NCI-H146 treated with DMSO at 0.1 percent for 48 hours (cell line): ENCODE results near the gene WWTR1.

Experiments
- DNase-seq: peaks from one replicate; lab custom pipeline; 2025; ENCODE audit not compliant: unreplicated experiment; lab: John Stamatoyannopoulos, UW

WWTR1 gene

GRCh38 chr3:149475451-149476060 is 182.3 kb downstream of the WWTR1 start:
- DNase-seq, result no peak

GRCh38 chr3:149474250-149474817 is 183.5 kb downstream of the WWTR1 start, which contains the start of gene TM4SF4:
Gene TM4SF4, plus strand, starts transcription at chr3:149474697. Its CDS starts 181 bp downstream, at chr3:149474878.
- no peak for DNase-seq

- no peak for DNase-seq
These were observed 184.2 kb downstream of the WWTR1 start for GRCh38 chr3:149473357-149474249.

- DNase-seq, result no peak
These were observed 185.6 kb downstream of the WWTR1 start for GRCh38 chr3:149472030-149472797.

- no peak for DNase-seq
These were observed 187.4 kb downstream of the WWTR1 start for GRCh38 chr3:149470381-149470780.

GRCh38 chr3:149468504-149469212 is 189.2 kb downstream of the WWTR1 start:
- no peak for DNase-seq
